Breast epithelium (tissue), 4 donors: Measurements from ENCODE around the gene FGGY. TPM values are rescaled to one million over a fixed set of nuclear protein-coding genes. Genes with fewer than 3 reads are reported as not detected.
"Not testable (repeated sequence)": the region's sequence is repeated elsewhere in the genome, so short reads cannot be mapped to it uniquely, and the experiment has no call there.

Source experiments
- DNase-seq, 2 donors: peaks; one replicate each; pipeline ENCODE4 v3.0.0-alpha.2; 2019; ENCODE audit warnings: low spot score in 2 of 2
- H3K27ac ChIP-seq, 2 donors: fragments of 200-600 bp; sonication (generic) in 1 of 2; one replicate each; pipeline ENCODE4 v1.5.1; 2016 to 2019; ENCODE audit warnings: mild to moderate bottlenecking in 1 of 2
- H3K27me3 ChIP-seq, 2 donors: fragments of 200-600 bp; sonication (generic) in 1 of 2; one replicate each; pipeline versions ENCODE4 v1.5.1 to v1.6.0; 2017 to 2019; ENCODE audit warnings: control low read depth in 1 of 2, mild to moderate bottlenecking in 1 of 2
- H3K36me3 ChIP-seq: fragments of 200-600 bp; one replicate; pipeline ENCODE4 v1.5.1; 2019
- H3K4me1 ChIP-seq, 2 donors: fragments of 200-600 bp; sonication (generic); one replicate each; pipeline ENCODE4 v1.5.1; 2016 to 2019; ENCODE audit warnings: control low read depth in 1 of 2
- H3K4me3 ChIP-seq, 3 donors: fragments of 200-600 bp; sonication (generic); 1 replicate in 2 of 3; 2 replicates in 1 of 3; pipeline ENCODE4 v1.5.1; 2016 to 2019; ENCODE audit warnings: mild to moderate bottlenecking in 3 of 3, moderate library complexity in 2 of 3
- H3K9me3 ChIP-seq, 2 donors: fragments of 200-600 bp; sonication (generic) in 1 of 2; one replicate each; pipeline ENCODE4 v1.5.1; 2016 to 2019; ENCODE audit warnings: control low read depth in 1 of 2
- CTCF ChIP-seq, 3 donors: fragments of 450-650 bp; IDR thresholded peaks; one replicate each; pipeline ENCODE4 v1.5.1; 2016 to 2017; ENCODE audit warnings: antibody characterized with exemption in 3 of 3, mild to moderate bottlenecking in 3 of 3, moderate library complexity in 3 of 3
- POLR2A ChIP-seq: fragments of 450-650 bp; IDR thresholded peaks from one replicate; pipeline ENCODE4 v1.6.1; 2016; ENCODE audit warnings: antibody characterized with exemption, mild to moderate bottlenecking, moderate library complexity
- POLR2AphosphoS5 ChIP-seq, 3 donors: sonication (generic); formaldehyde crosslinking; IDR thresholded peaks; one replicate each; pipeline ENCODE4 v1.6.1; 2017; ENCODE audit warnings: antibody characterized with exemption in 3 of 3
- intact Hi-C: fragments of 100-400 bp; cut with DNase I; formaldehyde crosslinking; loops from one replicate; pipeline ENCODE4 v1.15.1; 2023; ENCODE audit warnings: low total_unique reads
- total RNA-seq, 3 donors: library from RNA; depleted of rRNA; stranded (reverse); fragments of >200 nt; gene quantifications; one replicate each; pipeline ENCODE4 v1.1.0, GENCODE V29; 2016

FGGY gene
- total RNA-seq, 3 donors from 2014 or later, result 16.2 to 50.3 (median 29.2) TPM

DNA sequence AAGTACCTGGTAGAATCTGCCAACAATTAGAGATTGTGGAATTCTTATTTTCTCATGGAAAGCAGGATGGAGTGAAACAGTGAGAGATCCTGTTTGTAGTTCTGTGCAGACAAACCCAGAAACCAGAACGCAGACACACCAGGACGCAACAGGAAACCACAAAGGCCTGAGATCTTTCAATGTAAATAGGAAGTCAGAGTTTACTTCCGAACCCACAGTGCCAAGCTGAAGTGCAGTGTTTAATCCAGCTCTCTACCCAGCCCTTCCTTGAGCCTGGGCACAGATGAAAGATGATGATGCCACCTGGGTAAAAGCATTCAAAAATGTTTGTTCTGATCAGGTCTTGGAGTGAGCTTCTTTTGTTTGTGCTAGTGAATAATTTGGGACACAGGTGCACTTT lies 273.6 kb downstream of the FGGY start:
- intact Hi-C loops, result no loop called here
- H3K36me3 ChIP-seq, result no peaks in the 10 kb centered on the region
- DNase-seq, result no peak
- no peak overlapping the region for H3K27ac ChIP-seq
- no peak overlapping the region for H3K4me3 ChIP-seq
- TF ChIP-seq CTCF (IDR thresholded peaks at IDR 0.05), result no peak
- TF ChIP-seq POLR2A, result no peak
- H3K4me1 ChIP-seq, result no peaks in the 10 kb centered on the region
- peaks cover 0 to 5% of the 10 kb centered on the region in 2 donors for H3K9me3 ChIP-seq
- H3K27me3 ChIP-seq, result no peaks in the 10 kb centered on the region

- TF ChIP-seq CTCF (IDR thresholded peaks at IDR 0.05) (no peak), POLR2A (no peak), POLR2AphosphoS5 (IDR thresholded peaks at IDR 0.05) (no peak)
- H3K36me3 ChIP-seq, result no peaks in the 10 kb centered on the region
- intact Hi-C loops, result no loop called here
- H3K4me3 ChIP-seq, result no peak overlapping the region
- H3K27ac ChIP-seq, result no peak overlapping the region
- no peaks in the 10 kb centered on the region for H3K4me1 ChIP-seq
- no peak for DNase-seq
- H3K27me3 ChIP-seq, result no peaks in the 10 kb centered on the region
- peaks cover 0 to 5% of the 10 kb centered on the region in 2 donors for H3K9me3 ChIP-seq
These were observed 277.2 kb downstream of the FGGY start for GRCh38 chr1:59574085-59574484.

- intact Hi-C loops, result no loop called here
- Histone ChIP-seq H3K27me3 (no peaks in the 10 kb centered on the region), H3K27ac (no peak overlapping the region), H3K9me3 (peaks cover 0 to 5% of the 10 kb centered on the region in 2 donors), H3K36me3 (no peaks in the 10 kb centered on the region), H3K4me3 (no peak overlapping the region), H3K4me1 (no peaks in the 10 kb centered on the region)
- no peak for TF ChIP-seq POLR2A
- TF ChIP-seq CTCF (IDR thresholded peaks at IDR 0.05), result no peak
- no peak for TF ChIP-seq POLR2AphosphoS5 (IDR thresholded peaks at IDR 0.05)
- DNase-seq, result no peak
These were observed 280.9 kb downstream of the FGGY start for GRCh38 chr1:59577774-59578173.

DNA sequence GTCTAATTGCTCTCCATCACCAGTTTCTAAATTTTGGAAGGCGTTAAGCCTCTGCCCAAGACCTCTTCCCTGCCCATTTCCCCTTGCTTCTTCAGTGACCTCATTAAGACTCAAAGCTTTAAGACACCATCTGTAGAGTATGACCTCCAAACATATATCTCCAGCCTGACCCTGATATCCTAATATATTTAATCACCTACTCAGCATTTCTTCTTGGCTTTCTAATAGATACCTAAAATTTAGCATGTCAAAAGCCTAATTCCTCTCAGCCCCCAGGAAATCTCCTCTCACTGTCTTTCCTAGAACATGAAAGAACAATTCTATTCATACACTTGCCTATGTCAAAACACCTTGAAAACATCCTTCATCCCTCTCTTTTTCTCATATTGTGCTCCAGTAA lies 282.3 kb downstream of the FGGY start:
- no peak for TF ChIP-seq CTCF (IDR thresholded peaks at IDR 0.05)
- no peak for TF ChIP-seq POLR2A
- no peak for TF ChIP-seq POLR2AphosphoS5 (IDR thresholded peaks at IDR 0.05)
- intact Hi-C loops, result no loop called here
- no peak for DNase-seq
- Histone ChIP-seq H3K27me3 (no peaks in the 10 kb centered on the region), H3K27ac (no peak overlapping the region), H3K4me3 (no peak overlapping the region), H3K9me3 (peaks cover 0 to 2% of the 10 kb centered on the region in 2 donors), H3K4me1 (no peaks in the 10 kb centered on the region), H3K36me3 (no peaks in the 10 kb centered on the region)

DNA sequence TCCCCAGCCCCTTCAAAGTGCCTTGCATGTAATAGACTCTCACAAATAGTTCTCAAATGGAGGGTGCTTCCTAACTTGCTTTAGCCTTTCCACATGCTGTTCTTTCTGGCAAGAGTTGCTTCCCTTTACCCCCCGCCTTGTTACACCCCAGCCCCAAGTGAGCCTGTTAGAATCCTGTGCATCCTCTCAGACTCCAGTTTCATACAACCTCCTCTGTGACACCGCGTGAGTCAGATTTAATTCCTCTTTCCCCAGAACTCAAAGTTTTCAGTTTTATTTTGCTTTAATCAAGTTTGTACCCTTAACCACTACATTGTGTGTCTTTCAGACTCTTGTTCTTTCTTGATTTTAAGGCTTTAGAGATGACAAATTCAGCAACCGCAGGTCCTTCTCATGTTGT lies 283.4 kb downstream of the FGGY start:
- TF ChIP-seq CTCF (IDR thresholded peaks at IDR 0.05) (no peak), POLR2A (no peak), POLR2AphosphoS5 (IDR thresholded peaks at IDR 0.05) (no peak)
- H3K27me3 ChIP-seq, result no peaks in the 10 kb centered on the region
- intact Hi-C loops, result no loop called here
- no peak overlapping the region for H3K4me3 ChIP-seq
- H3K4me1 ChIP-seq, result no peaks in the 10 kb centered on the region
- no peak overlapping the region for H3K27ac ChIP-seq
- no peaks in the 10 kb centered on the region for H3K36me3 ChIP-seq
- no peak for DNase-seq
- no peaks in the 10 kb centered on the region for H3K9me3 ChIP-seq

GRCh38 chr1:59592410-59592809 lies 295.5 kb downstream of the FGGY start:
- H3K4me3 ChIP-seq, H3K27me3 ChIP-seq, H3K36me3 ChIP-seq, DNase-seq, H3K4me1 ChIP-seq, intact Hi-C loops, H3K9me3 ChIP-seq, H3K27ac ChIP-seq: not testable (repeated sequence)
